ENCODE results near the gene IFT80. TPM values are rescaled to one million over a fixed set of nuclear protein-coding genes. Genes with fewer than 3 reads are reported as not detected.

IFT80 gene
- total RNA-seq, 2 experiments from 2014 or later, result 16.1 to 18.2 TPM

GRCh38 chr3:160445854-160446253 is 46.8 kb upstream of the IFT80 start:
- ChIA-PET CTCF (interaction anchor here (0.7 kb wide), 1 partner anchor 13 kb away, joined by 3 read pairs; no protein-coding TSS in a partner anchor), POLR2A (interaction anchor here (1.5 kb wide), 1 partner anchor 9 kb away, joined by 3 read pairs; no protein-coding TSS in a partner anchor)
- Histone ChIP-seq H3K27ac (ENCODE audit: low read depth in 1 of 2, low read length in 2 of 2) (no peak overlapping the region), H3K27me3 (ENCODE audit: control insufficient read depth in 1 of 2, insufficient read depth in 2 of 2, low read length in 2 of 2) (no peaks in the 10 kb centered on the region), H3K36me3 (ENCODE audit: insufficient read depth, low read length) (no peaks in the 10 kb centered on the region), H3K4me1 (ENCODE audit: insufficient read depth, low read length) (peaks cover 22% of the 10 kb centered on the region), H3K4me3 (ENCODE audit: low read length) (no peak overlapping the region), H3K9me3 (ENCODE audit: control insufficient read depth in 1 of 2, insufficient read depth in 1 of 2, low read length in 2 of 2) (peaks cover 0 to 6% of the 10 kb centered on the region in 2 experiments)
- H3K4me3 Mint-ChIP-seq, result no peak overlapping the region
- no peaks in the 10 kb centered on the region for H3K9me3 Mint-ChIP-seq
- peaks cover 32% of the 10 kb centered on the region for H3K36me3 Mint-ChIP-seq (ENCODE audit: low read depth)
- peaks cover 58% of the 10 kb centered on the region for H3K4me1 Mint-ChIP-seq (ENCODE audit: low read depth)
- H3K27ac Mint-ChIP-seq, result no peak overlapping the region
- ATAC-seq (ENCODE audit: poor library complexity), result no peak
- TF ChIP-seq, protein P1, sequence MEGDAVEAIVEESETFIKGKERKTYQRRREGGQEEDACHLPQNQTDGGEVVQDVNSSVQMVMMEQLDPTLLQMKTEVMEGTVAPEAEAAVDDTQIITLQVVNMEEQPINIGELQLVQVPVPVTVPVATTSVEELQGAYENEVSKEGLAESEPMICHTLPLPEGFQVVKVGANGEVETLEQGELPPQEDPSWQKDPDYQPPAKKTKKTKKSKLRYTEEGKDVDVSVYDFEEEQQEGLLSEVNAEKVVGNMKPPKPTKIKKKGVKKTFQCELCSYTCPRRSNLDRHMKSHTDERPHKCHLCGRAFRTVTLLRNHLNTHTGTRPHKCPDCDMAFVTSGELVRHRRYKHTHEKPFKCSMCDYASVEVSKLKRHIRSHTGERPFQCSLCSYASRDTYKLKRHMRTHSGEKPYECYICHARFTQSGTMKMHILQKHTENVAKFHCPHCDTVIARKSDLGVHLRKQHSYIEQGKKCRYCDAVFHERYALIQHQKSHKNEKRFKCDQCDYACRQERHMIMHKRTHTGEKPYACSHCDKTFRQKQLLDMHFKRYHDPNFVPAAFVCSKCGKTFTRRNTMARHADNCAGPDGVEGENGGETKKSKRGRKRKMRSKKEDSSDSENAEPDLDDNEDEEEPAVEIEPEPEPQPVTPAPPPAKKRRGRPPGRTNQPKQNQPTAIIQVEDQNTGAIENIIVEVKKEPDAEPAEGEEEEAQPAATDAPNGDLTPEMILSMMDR (IDR thresholded peaks at IDR 0.05), result no peak
- intact Hi-C loops (cut with DNase I, micrococcal nuclease), result loop anchor here in 1 of 2 experiments (5.0 kb wide), 1 partner anchor 121 kb away; the partner anchor contains the start of gene KPNA4
- DNase-seq, result no peak
- H3K27me3 Mint-ChIP-seq, result no peaks in the 10 kb centered on the region

DNA sequence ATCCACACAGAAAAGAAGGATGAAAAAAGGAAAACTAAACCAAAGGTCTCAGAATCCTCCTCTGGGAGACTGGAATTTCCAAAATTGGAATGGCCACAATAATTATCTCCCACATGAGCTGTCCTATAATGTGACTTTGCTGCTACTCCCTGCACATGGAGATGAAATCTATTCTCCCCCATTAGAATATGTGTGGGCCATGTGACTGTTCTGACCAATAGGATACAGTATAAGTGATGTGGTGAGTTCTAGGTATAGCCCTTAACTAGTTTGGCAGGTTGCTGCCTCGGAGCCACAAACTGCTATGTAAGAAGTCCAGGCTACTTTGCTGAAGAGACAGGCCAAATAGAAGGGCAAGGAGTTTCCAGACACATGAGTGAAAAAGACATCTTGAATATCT is 45.4 kb upstream of the IFT80 start:
- POLR2A ChIA-PET, result interaction anchor here (1.2 to 1.5 kb wide), 2 partner anchors 10 to 11 kb away, joined by 3 read pairs; no protein-coding TSS in a partner anchor
- no peak overlapping the region for H3K27ac Mint-ChIP-seq
- peaks cover 12% of the 10 kb centered on the region for H3K4me1 ChIP-seq (ENCODE audit: insufficient read depth, low read length)
- H3K9me3 Mint-ChIP-seq, result no peaks in the 10 kb centered on the region
- H3K4me3 ChIP-seq (ENCODE audit: low read length), result no peak overlapping the region
- no peaks in the 10 kb centered on the region for H3K27me3 Mint-ChIP-seq
- H3K4me3 Mint-ChIP-seq, result peak overlapping the region; percentile 11
- intact Hi-C loops (cut with DNase I, micrococcal nuclease), result no loop called here
- H3K27ac ChIP-seq (ENCODE audit: low read depth in 1 of 2, low read length in 2 of 2), result no peak overlapping the region
- H3K4me1 Mint-ChIP-seq (ENCODE audit: low read depth), result peaks cover 58% of the 10 kb centered on the region
- TF ChIP-seq, protein P1 (IDR thresholded peaks at IDR 0.05), result no peak
- H3K36me3 ChIP-seq (ENCODE audit: insufficient read depth, low read length), result no peaks in the 10 kb centered on the region
- no peak for ATAC-seq (ENCODE audit: poor library complexity)
- no peaks in the 10 kb centered on the region for H3K27me3 ChIP-seq (ENCODE audit: control insufficient read depth in 1 of 2, insufficient read depth in 2 of 2, low read length in 2 of 2)
- DNase-seq, result peak in 1 of 14 experiments; percentile 8
- CTCF ChIA-PET, result no interaction called here
- no peaks in the 10 kb centered on the region for H3K9me3 ChIP-seq (ENCODE audit: control insufficient read depth in 1 of 2, insufficient read depth in 1 of 2, low read length in 2 of 2)
- peaks cover 41% of the 10 kb centered on the region for H3K36me3 Mint-ChIP-seq (ENCODE audit: low read depth)

GRCh38 chr3:160440687-160441086 is 41.7 kb upstream of the IFT80 start:
- ChIA-PET POLR2A (interaction anchor here (0.8 kb wide), 1 partner anchor 8 kb away, joined by 3 read pairs; the partner anchor contains the start of gene TRIM59), CTCF (no interaction called here)
- H3K27me3 ChIP-seq (ENCODE audit: control insufficient read depth in 1 of 2, insufficient read depth in 2 of 2, low read length in 2 of 2), result no peaks in the 10 kb centered on the region
- no peaks in the 10 kb centered on the region for H3K9me3 ChIP-seq (ENCODE audit: control insufficient read depth in 1 of 2, insufficient read depth in 1 of 2, low read length in 2 of 2)
- peaks cover 16% of the 10 kb centered on the region for H3K36me3 ChIP-seq (ENCODE audit: insufficient read depth, low read length)
- no peaks in the 10 kb centered on the region for H3K27me3 Mint-ChIP-seq
- H3K27ac Mint-ChIP-seq, result no peak overlapping the region
- no peaks in the 10 kb centered on the region for H3K9me3 Mint-ChIP-seq
- DNase-seq (no peak), ATAC-seq (ENCODE audit: poor library complexity) (no peak)
- no peak overlapping the region for H3K27ac ChIP-seq (ENCODE audit: low read depth in 1 of 2, low read length in 2 of 2)
- TF ChIP-seq, protein P1 (IDR thresholded peaks at IDR 0.05), result no peak
- peaks cover 67% of the 10 kb centered on the region for H3K4me1 Mint-ChIP-seq (ENCODE audit: low read depth)
- H3K4me1 ChIP-seq (ENCODE audit: insufficient read depth, low read length), result peaks cover 8% of the 10 kb centered on the region
- intact Hi-C loops (cut with DNase I, micrococcal nuclease), result no loop called here
- H3K4me3 Mint-ChIP-seq, result no peak overlapping the region
- H3K4me3 ChIP-seq (ENCODE audit: low read length), result no peak overlapping the region
- H3K36me3 Mint-ChIP-seq (ENCODE audit: low read depth), result peaks cover 68% of the 10 kb centered on the region
